ENCODE results near the gene ADCY10. TPM values are rescaled to one million over a fixed set of nuclear protein-coding genes. Genes with fewer than 3 reads are reported as not detected.

ADCY10 gene
- total and polyA plus RNA-seq, 2 of the 4 experiments (the other 2 are of a cell fraction): under 0.01 to 0.03 TPM

DNA sequence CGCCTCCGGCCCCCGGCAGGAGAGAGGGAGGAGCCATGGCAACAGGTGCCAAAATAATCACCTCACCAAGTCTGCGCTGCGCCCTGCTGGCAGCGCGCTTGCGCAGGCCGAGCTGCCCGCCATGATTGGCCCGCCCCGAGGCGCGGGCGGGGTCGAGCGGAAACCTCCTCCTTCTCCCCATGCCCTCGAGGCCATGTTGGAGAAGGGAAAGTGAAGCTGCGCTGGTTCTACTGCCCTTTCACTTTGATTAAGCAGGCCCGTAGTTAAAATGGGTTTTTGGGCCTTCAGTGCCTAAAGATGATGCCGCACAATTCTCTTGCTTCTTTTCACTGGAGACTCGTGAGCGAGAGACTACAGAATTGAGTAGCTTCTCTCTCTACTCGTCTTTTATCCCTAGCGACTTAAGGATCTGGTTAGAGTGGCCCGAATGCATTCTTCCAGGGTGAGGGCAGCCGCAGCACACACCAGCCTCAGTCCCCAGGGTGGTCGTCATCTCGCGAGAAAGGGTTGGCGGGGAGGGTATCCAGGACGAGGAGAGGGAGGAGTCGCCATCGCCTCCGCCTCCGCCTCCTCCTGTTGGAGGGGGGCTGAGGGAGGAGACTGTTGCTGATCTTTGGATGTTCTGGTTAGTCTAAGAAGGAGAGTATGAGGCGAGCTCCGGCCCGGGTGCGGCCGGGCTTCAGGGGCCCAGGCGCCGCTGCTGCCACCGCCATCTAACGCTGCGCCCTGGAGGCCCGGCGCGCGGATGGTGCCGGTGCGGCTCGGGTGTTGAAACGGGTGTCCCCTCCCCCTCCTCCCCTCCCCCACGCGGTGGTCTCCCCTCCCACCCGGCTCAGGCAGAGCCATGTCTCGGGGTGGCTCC lies 22.4 kb upstream of the ADCY10 start, which contains the start of gene DCAF6 (continued):
- TF ChIP-seq, protein P1, sequence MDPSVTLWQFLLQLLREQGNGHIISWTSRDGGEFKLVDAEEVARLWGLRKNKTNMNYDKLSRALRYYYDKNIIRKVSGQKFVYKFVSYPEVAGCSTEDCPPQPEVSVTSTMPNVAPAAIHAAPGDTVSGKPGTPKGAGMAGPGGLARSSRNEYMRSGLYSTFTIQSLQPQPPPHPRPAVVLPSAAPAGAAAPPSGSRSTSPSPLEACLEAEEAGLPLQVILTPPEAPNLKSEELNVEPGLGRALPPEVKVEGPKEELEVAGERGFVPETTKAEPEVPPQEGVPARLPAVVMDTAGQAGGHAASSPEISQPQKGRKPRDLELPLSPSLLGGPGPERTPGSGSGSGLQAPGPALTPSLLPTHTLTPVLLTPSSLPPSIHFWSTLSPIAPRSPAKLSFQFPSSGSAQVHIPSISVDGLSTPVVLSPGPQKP (IDR thresholded peaks at IDR 0.05; ENCODE audit: borderline replicate concordance, low read depth, low read length): no peak
- no peak for TF ChIP-seq MAFK (IDR thresholded peaks at IDR 0.05; ENCODE audit: low read depth, low read length)
- TF ChIP-seq POLR2A (IDR thresholded peaks at IDR 0.05; ENCODE audit: low read depth, low read length): peak; percentile 88
- TF ChIP-seq NFE2L2 (IDR thresholded peaks at IDR 0.05; ENCODE audit: low read depth, low read length): no peak

Data from IMR-90 (cell line).